HUES48 (cell line): ENCODE data around the gene SYVN1.

Source experiments
- H3K27ac ChIP-seq: one replicate; pipeline ENCODE4 v1.7.0; 2013; ENCODE audit warnings: low read depth, low read length, inconsistent platforms
- H3K27me3 ChIP-seq: 2 replicates; pipeline ENCODE4 v1.6.1; 2013; ENCODE audit warnings: mild to moderate bottlenecking, low read length; ENCODE audit not compliant: control insufficient read depth, insufficient read depth
- H3K36me3 ChIP-seq: 2 replicates; pipeline ENCODE4 v1.6.1; 2013; ENCODE audit warnings: low read length; ENCODE audit not compliant: control insufficient read depth, insufficient read depth
- H3K4me1 ChIP-seq: 2 replicates; pipeline ENCODE4 v1.6.1; 2013; ENCODE audit warnings: mild to moderate bottlenecking, low read length; ENCODE audit not compliant: control insufficient read depth, insufficient read depth
- H3K4me3 ChIP-seq: 2 replicates; pipeline ENCODE4 v1.5.1; 2013; ENCODE audit warnings: mild to moderate bottlenecking, low read depth, low read length
- H3K9ac ChIP-seq: 2 replicates; pipeline ENCODE4 v1.6.1; 2013; ENCODE audit warnings: mild to moderate bottlenecking, low read depth, low read length, moderate library complexity
- H3K9me3 ChIP-seq: 2 replicates; pipeline ENCODE4 v1.6.1; 2013; ENCODE audit warnings: low read length; ENCODE audit not compliant: control insufficient read depth, insufficient read depth

SYVN1 gene

GRCh38 chr11:65108469-65109123 lies 25.7 kb downstream of the SYVN1 start:
- H3K36me3 ChIP-seq: peaks cover 35% of the 10 kb centered on the region
- no peak overlapping the region for H3K4me3 ChIP-seq
- H3K27ac ChIP-seq: no peak overlapping the region
- H3K9ac ChIP-seq: no peak overlapping the region
- no peaks in the 10 kb centered on the region for H3K27me3 ChIP-seq
- no peaks in the 10 kb centered on the region for H3K9me3 ChIP-seq
- peaks cover 11% of the 10 kb centered on the region; the same call in 1 of the 2 replicates for H3K4me1 ChIP-seq

GRCh38 chr11:65107751-65108468 lies 26.4 kb downstream of the SYVN1 start:
- peaks cover 37% of the 10 kb centered on the region for H3K36me3 ChIP-seq
- H3K4me3 ChIP-seq: no peak overlapping the region
- no peaks in the 10 kb centered on the region for H3K27me3 ChIP-seq
- H3K9me3 ChIP-seq: no peaks in the 10 kb centered on the region
- peaks cover 7% of the 10 kb centered on the region; the same call in 1 of the 2 replicates for H3K4me1 ChIP-seq
- no peak overlapping the region for H3K27ac ChIP-seq
- no peak overlapping the region for H3K9ac ChIP-seq

- no peaks in the 10 kb centered on the region for H3K27me3 ChIP-seq
- H3K27ac ChIP-seq: no peak overlapping the region
- H3K36me3 ChIP-seq: peaks cover 37% of the 10 kb centered on the region
- H3K9me3 ChIP-seq: no peaks in the 10 kb centered on the region
- no peak overlapping the region for H3K9ac ChIP-seq
- H3K4me3 ChIP-seq: no peak overlapping the region
- peaks cover 7% of the 10 kb centered on the region; the same call in 1 of the 2 replicates for H3K4me1 ChIP-seq
These were observed 27.2 kb downstream of the SYVN1 start for GRCh38 chr11:65107078-65107477.

GRCh38 chr11:65104628-65105027 lies 29.7 kb downstream of the SYVN1 start:
- Histone ChIP-seq H3K4me3 (no peak overlapping the region), H3K9ac (no peak overlapping the region), H3K9me3 (no peaks in the 10 kb centered on the region), H3K27ac (no peak overlapping the region), H3K36me3 (peaks cover 36% of the 10 kb centered on the region), H3K27me3 (no peaks in the 10 kb centered on the region), H3K4me1 (no peaks in the 10 kb centered on the region)

GRCh38 chr11:65103476-65103875 lies 30.8 kb downstream of the SYVN1 start:
- Histone ChIP-seq H3K4me1 (no peaks in the 10 kb centered on the region), H3K9me3 (no peaks in the 10 kb centered on the region), H3K27ac (no peak overlapping the region), H3K9ac (no peak overlapping the region), H3K36me3 (peaks cover 32% of the 10 kb centered on the region), H3K4me3 (no peak overlapping the region), H3K27me3 (no peaks in the 10 kb centered on the region)

GRCh38 chr11:65102142-65103095 lies 31.9 kb downstream of the SYVN1 start:
- H3K4me1 ChIP-seq: no peaks in the 10 kb centered on the region

GRCh38 chr11:65100674-65101350 lies 33.5 kb downstream of the SYVN1 start:
- peaks cover 27% of the 10 kb centered on the region for H3K36me3 ChIP-seq
- H3K4me1 ChIP-seq: peaks cover under 1% of the 10 kb centered on the region; the same call in 1 of the 2 replicates
- no peaks in the 10 kb centered on the region for H3K27me3 ChIP-seq
- H3K9ac ChIP-seq: no peak overlapping the region
- no peak overlapping the region for H3K4me3 ChIP-seq
- no peak overlapping the region for H3K27ac ChIP-seq
- no peaks in the 10 kb centered on the region for H3K9me3 ChIP-seq

More at GRCh38 chr11:65102142-65103095, 31.9 kb downstream of the SYVN1 start:
- Histone ChIP-seq H3K9me3 (no peaks in the 10 kb centered on the region), H3K27me3 (no peaks in the 10 kb centered on the region), H3K36me3 (peaks cover 30% of the 10 kb centered on the region), H3K9ac (no peak overlapping the region), H3K27ac (no peak overlapping the region), H3K4me3 (no peak overlapping the region)

GRCh38 chr11:65096926-65097325 lies 37.4 kb downstream of the SYVN1 start:
- Histone ChIP-seq H3K4me1 (peaks cover 3% of the 10 kb centered on the region; the same call in 1 of the 2 replicates), H3K27me3 (no peaks in the 10 kb centered on the region), H3K9me3 (no peaks in the 10 kb centered on the region), H3K9ac (no peak overlapping the region), H3K27ac (no peak overlapping the region), H3K4me3 (peak overlapping the region; percentile 86), H3K36me3 (peaks cover 13% of the 10 kb centered on the region)

- H3K4me3 ChIP-seq: peak within 1 kb of the TSS; percentile 86
- H3K4me1 ChIP-seq: peaks cover 3% of the 10 kb centered on the region; the same call in 1 of the 2 replicates
- H3K27ac ChIP-seq: peak within 1 kb of the TSS; percentile 88
- H3K9ac ChIP-seq: peak within 1 kb of the TSS; percentile 80
- no peaks in the 10 kb centered on the region for H3K9me3 ChIP-seq
- H3K27me3 ChIP-seq: no peaks in the 10 kb centered on the region
- peaks cover 13% of the 10 kb centered on the region for H3K36me3 ChIP-seq
These were observed 38.1 kb downstream of the SYVN1 start, which contains the start of gene VPS51 for GRCh38 chr11:65095974-65096806. Gene VPS51 (plus strand): TSS chr11:65096214. CDS start chr11:65096251, 37 bp downstream.
